GM21423 (cell line): ENCODE data around the gene TMEM120B.
"Not testable (repeated sequence)": the region's sequence is repeated elsewhere in the genome, so short reads cannot be mapped to it uniquely, and the experiment has no call there.

Source experiments
- ATAC-seq: cut with Tn5 transposase; IDR thresholded peaks from one replicate; pipeline ENCODE4 v1.9.1; 2021; ENCODE audit warnings: mild to moderate bottlenecking, moderate library complexity; ENCODE audit not compliant: unreplicated experiment

The TMEM120B gene

DNA sequence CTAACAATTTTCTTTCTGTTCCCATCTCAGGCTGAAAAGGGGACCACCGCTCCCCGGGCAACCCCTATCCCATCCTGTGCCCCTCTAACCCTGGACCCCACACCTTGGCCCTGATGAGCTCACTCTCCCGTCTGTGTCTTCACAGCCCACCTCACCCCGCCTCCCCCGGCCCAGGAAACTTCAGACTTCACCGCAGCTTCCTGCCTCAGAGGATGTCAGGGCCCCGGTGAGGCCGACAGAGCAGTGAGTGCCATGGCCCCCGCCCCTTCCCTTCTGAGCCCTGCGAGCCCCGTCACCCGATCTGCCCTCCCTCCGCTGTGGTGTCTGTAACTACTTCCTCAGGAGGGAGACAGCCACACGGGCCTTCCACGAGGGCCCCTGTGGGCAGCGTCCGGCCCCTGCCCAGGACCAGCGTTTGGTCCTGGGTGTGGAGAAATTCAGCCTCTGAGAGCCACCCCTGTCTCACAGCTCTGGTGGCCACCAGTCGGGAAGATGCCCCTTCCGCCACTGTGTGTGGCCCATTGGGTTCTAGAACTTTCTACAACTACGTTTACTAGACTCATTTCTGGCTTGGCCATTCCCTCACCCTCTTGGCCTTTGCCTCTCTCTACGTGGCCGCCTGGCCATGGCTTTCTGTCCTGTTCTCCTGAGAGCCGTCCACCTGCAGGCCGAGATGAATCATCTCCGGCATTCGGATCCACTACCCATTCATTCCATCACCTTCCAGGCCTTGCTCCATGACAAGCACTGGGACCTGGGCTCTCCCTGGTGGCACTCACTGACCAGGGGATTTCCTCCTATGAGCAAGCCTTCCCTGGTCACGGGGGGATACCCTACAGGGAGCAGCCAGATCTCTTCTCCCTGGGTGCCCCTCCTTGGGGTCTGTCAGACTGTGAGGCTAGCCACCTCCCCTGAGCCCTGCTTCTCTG lies 77.5 kb downstream of the TMEM120B start:
- ATAC-seq, result peak; percentile 40

DNA sequence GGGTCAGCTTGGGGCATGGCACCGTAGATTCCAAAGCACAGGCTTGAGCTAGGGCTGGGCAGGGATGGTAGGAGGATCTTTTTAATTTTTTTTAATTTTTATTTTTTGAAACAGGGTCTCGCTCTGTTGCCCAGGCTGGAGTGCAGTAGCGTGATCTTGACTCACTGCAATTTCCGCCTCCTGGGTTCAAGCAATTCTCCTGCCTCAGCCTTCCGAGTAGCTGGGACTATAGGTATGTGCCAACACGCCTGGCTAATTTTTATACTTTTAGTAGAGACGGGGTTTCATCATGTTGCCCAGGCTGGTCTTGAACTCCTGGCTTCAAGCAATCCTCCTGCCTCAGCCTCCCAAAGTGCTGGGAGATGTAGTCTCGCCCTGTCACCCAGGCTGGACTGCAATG lies 78.2 kb downstream of the TMEM120B start:
- not testable (repeated sequence) for ATAC-seq

DNA sequence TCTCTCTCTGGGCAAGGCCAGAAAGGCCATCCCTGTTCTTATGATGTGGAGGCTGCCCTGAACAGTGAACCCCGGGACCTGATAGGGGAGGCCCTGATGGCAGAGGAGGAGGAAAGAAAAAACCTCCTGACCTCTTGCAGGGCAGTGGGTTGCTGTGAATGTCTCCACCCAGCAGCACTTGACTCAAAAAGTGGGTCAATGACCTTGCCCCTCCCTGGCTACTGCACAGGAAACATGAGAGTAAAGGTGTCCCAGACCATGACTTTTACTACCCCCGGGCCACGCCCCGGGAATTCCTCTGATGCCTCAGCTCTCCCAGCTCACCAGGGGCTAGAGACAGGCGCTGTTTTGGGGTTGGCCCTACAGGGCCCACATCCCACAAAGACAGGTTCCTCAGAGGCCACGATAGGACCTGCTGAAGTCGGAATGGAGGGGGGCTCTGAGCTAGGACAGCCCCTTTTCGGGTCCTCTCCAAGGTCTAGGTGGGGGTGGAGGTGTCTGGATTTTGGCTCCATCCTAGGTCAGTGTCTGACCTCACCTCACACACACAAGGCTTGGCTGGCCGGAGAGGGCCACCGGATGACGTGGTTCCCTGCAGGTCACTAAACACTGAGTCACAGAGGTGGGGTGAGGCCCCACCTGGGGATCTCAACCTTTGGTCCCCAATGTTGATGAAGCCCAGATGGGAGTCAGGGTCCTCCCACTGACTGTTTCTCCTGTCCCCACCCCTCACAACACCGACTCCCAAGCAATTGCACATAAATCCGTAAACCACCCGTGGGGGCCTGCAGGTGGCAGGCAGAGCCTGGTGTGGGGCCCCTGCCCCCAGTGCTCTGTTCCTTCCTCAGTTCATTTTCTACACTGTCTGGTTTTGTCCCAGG lies 79.4 kb downstream of the TMEM120B start:
- no peak for ATAC-seq

DNA sequence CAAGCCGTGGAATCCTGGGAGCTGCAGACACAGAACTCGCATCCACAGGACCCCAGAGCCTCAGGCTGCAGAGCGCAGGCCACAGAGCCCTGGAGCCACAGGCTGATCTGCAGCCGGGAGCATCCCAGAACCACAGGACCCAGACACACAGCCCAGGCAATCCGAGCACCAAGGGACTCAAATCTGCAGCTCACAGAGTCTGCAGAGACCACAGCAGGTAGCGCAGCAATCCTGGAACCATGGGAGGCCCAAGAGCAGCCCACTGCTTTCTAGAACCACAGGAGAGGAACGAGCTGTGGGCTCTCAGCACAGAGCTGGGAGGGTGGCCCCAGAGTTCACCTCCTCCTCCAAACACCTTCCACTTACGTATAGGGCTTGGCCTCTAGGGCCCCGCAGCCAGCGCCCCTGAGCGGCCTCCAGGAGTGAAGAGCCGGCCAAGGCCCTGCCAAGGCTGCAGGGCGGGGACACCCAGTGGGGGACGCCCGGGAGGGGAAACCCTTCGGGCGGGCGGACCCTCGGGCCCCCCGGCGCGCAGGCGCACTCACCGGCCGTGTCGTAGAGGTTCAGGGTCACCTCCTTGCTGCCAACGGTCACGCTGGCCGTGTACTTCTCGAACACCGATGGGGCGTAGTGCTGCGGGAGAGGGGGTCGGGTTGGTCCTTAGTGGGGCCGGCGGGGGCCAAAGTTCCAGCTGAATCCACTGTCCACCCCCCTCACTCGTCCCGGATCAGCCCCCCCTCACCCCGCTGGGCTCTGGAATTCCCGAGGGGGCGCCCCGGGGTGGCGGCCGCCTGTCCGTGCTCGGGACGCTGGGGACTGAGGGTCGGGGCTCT lies 80.3 kb downstream of the TMEM120B start:
- no peak for ATAC-seq

DNA sequence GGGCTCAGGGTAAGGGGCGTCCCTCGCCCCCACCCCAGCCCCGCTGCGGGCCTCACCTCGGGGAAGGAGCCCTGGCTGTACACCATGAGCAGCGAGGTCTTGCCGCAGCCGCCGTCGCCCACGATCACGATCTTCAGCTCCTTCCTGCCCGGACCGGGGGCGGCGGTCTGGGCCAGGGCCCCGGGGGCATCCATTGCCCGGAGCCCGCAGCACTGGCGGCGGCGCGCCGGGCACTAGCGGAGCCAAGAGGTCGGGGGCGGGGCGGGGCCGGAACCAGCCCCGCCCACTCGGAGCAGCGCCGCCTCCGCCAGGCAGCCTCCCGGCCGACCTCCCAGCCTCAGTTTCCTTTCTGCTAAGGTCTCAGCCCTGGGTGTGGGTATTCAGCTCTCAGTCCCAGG lies 80.9 kb downstream of the TMEM120B start, which contains the start of gene RHOF:
TSS of gene RHOF (minus strand) at position 249 of the 398 bp plus-strand sequence. CDS start at position 194, 55 bp downstream.
- ATAC-seq, result peak; percentile 19

GRCh38 chr12:121793838-121794533 lies 81.4 kb downstream of the TMEM120B start:
- ATAC-seq, result peak; percentile 43

GRCh38 chr12:121794534-121795033 lies 82.0 kb downstream of the TMEM120B start:
- ATAC-seq, result no peak

DNA sequence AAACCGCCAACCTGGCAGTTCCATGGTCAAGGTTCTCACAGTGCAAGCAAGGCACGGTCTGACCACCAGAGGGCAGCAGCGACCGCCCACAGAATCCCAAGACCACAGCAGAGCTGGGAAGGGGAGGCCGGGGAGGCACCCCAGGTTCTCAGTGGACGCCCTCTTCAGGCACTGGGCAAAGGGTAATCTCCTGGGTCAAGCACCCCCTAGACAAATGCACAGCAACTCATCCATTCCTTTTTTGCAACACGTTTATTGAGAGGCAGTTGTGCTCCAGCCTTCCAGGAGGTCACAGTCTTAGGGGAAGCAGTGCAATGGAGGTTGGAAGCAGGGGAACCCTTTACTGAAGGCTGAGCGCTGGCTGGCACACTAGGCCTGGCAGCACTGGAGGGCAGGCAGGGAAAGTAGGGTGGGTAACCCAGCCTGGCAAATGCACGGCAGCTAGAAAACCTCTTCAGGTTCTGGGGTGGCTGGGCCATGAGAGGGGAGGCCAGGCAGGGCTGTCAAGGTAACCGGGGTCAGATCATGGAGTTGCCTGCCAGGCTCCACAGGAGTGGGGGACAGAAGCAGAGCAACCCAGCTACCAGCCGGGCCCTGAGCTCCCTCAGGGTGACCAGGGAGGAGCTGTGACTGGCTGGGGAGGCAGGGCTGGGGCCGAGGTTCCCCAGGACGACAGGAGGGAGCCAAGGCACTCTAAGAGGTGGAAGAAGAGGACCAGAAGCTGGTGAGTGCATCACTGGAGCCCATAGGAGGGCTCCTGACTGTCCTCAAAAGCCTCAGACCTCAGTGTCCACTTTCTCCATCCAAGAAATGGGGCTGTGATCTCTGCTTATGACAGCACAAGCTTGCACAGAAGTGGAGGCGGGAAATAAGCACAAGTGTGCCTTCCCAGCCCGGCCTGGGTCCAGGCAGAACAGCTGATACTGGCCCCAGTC lies 82.7 kb downstream of the TMEM120B start:
- no peak for ATAC-seq

DNA sequence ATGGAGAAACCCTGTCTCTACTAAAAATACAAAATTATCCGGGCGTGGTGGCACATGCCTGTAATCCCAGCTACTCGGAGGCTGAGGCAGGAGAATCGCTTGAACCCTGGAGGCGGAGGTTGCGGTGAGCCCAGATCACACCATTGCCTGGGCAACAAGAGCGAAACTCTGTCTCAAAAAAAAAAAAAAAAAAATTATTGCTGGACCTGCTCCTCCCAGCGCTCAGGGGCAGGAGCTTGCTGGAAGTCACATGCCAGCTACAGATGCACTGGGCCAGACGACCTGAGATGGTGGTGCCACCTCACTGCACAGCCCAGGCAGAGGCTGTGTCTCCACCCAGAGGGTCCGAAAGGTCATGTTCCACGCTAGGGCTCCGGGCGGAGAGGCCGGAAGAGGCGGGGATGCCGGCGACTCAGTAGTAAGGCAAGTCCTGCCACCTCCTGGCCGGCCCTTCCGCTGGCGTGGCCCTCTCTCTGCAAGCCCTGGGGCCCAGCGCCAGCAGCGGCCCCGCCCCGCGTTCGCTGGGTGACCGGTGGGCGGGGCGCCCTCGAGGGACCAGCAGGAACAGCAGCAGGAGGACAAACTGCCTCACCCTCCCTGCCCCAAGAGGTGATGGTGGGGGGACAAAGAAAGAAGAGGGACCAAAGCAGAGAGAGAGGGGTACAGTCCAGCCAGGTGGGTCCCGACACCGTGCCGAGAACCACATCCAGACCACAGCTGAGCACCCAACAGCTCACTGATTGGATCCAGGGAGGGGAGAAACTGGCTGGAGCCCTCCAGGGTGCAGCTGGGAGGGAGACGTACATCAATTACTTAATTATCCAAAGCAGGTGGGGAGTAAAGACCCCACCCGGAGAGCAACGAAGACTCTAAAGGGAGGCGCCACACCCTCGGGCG lies 84.6 kb downstream of the TMEM120B start:
- no peak for ATAC-seq

- no peak for ATAC-seq
Observed at GRCh38 chr12:121797937-121798786, 85.6 kb downstream of the TMEM120B start.

DNA sequence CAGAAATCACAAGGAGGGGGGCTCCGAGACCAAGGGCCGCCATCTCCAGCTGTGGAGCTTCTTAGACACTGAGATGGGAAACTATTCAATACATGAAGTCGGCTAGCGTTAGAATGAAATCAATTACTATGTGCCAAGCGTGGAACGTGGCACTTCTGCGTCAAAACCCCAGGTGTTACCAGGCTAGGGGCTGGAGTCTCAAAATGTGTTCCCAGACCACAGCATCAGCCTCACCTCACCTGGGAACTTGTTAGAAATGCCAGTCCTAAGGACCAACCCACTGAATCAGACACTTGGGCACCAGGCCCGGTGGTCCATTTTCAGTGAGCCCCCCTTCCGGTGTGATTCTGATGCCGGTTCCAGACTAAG lies 86.2 kb downstream of the TMEM120B start:
- no peak for ATAC-seq

DNA sequence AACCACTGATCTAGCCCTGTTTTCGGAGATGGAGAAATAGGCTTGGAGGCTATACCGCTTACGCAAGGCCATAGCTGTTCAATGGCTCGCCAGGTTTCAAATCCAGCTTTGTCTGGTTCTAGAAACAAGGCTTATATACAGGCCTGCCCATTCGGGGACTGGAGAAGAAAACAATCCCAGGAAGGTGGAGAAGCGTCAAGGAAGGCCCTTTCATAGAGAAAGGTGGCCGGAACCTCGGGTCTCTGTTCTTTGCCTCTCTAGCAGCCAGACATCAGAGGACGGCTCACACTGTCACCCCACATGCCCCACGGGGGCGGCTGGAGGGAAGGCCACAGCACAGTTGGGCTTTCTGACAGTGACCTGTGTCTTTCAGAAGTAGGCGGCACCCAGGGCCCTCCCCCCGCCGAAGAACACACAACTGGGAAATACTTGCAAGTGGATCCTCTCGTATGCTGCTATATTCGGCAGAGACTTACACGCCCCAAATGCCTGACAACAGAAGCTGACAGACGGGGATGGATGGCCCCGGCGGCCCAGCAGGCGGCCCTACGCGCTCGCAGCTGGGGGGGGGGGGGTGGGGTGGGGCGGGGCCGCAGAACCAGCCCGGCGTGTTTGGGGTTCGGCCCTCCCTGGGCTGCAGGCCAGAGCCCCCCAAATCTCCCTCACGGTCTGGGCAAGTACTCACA lies 86.7 kb downstream of the TMEM120B start:
- ATAC-seq, result no peak

DNA sequence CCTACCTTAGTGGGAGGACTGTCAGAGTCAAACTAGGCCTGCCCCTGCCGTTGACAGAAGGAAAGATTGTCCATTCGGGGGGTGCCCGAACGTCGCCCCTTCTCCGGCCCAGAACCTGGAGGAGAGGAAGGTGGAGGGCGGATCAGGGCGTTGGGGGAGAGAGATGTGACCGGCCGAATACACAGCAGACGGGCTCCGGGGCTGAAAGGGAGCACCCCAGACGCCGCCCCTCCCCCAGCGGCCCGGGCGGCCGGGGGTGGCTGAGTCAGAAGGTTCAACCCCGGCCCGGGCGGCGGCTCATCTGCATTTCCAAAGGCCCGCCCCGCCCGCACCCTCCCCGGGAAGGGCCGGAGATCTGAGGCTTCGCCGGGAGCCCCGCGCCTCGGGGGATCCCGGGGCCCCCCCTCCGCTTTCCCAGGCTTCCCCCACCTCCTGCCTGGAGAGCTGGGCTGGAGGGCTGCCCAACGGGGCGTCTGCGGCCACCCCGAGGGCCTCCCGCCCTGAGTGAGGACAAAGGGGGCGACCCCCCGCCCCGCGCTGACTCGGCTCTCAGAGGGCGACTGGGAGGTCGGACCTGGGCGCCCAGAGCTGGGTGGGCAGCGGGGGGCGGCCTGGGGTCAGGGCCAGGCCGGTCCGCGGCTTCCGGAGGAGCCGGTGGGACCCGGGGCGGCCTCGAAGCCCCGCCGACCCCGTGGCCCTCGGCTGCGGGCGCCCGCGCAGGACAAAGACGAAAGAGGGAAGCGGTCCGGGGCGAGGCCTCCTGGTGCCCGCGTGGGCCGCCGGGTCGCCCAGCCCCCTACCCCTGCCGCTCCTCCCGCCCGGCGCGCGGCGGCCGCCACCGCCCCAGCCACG lies 87.5 kb downstream of the TMEM120B start:
- no peak for ATAC-seq

DNA sequence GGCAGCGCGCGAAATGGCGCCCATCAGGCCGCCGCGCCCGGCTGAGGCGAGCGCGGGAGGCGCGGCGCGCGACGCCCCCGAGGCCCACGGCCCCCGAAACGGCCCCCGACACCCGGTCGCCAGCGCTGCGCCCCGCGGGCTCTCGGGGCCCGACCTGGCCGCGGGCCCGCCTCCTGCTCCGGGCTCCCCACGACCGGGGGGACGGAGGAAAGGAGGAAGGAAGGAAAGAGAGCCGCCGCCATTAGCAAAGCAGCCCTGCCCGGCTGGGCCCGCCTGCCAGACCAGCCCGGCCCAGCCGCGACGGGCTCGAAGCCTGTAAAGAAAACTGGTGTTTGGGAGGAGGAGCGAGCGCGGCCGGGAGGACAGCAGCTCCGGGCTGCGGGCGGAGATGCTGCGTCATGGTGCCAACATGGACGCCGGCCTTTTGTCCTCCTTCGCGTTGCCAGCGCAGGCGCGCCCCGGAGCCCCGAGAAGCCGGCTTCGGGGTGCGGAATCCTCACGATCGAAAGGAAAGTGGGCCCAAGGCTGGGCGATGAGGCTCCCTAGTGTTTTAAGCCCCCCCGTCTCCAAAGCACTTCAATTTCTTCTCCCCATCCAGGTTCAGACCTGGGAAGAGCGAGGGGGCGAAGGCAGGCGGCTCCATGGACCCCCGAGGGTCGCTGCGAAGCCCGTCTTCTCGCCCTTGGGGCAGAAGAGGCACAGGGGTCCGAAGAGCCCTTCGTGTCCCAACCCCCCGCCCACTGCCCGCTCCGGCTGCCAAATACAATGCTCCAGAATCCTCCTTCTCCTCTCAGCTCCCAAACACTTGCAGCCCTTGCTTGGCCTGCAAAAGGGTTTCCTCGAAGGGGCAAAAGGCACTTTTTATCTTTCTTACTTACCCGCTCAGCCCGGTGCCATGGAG lies 88.4 kb downstream of the TMEM120B start:
- ATAC-seq, result no peak
